IPS-18c (cell line): ENCODE results near the gene RGS13.

Experiments used
- H3K4me3 ChIP-seq: 2 replicates; pipeline ENCODE4 v1.7.0; 2013; ENCODE audit warnings: low read depth, mild to moderate bottlenecking, low read length, moderate library complexity; ENCODE audit not compliant: insufficient read depth
- H3K9me3 ChIP-seq: one replicate; pipeline ENCODE4 v1.6.1; 2013; ENCODE audit warnings: mild to moderate bottlenecking, low read length, moderate library complexity; ENCODE audit not compliant: control insufficient read depth, insufficient read depth

RGS13 gene

DNA sequence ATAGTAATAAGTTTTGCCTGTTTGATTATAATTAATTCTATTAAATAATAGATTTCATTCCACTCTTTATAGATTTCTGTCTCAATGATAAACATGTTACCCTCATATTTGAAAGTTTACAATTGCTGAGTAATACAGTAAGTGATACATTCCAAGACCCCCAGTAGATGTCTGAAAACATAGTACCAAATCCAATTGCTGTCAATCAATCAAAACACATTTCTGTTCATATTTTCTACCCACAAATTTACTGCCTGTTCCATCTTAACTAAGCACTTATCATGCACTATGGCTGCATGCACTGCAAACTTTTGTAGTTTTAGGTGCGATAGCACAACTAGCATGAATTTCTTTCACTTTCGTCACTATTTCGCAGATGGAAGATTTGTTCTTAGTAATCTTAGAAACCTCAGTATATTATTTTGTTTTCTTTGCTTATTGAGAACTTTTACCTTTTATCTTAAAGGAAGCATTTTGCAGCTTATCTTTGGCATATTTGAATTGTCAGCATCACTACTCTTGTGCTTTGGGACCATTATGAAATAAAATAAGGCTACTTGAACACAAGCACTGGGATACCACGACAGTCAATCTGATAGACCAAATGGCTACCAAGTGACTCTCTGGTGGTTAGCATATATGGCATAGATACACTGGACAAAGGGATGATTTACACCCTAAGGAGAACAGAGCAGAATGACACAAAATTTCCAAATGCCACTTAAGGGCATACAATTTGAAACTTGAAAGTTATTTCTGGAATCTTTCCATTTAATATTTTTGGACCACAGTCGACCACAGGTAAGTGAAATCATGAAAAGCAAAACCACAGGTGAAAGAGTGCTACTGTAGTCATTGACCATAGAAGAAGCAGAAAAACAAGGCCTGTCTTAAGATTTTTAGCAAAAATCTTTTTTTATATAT, 67.6 kb downstream of the RGS13 start:
- Histone ChIP-seq H3K4me3 (no peak overlapping the region), H3K9me3 (no peaks in the 10 kb centered on the region)

GRCh38 chr1:192705510-192705909, 69.6 kb downstream of the RGS13 start:
- H3K4me3 ChIP-seq, result no peak overlapping the region
- no peaks in the 10 kb centered on the region for H3K9me3 ChIP-seq

DNA sequence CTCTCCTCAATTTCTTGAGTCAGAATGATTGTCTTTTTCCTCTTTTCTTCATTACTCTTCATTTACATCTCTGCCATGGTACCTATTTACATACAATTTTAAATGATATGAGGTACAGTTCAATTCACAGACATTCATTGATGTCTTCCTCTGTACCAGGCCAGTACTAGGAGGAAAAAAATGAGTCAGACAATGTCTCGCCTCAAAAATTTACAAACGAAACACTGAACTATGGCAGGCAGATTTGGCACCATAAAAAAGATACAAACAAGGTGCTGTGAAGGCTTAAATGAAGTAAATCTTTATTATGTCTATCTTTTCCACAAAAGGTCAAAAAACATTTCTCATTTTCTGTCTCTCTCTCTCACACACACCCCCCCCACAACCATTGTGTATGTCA, 71.0 kb downstream of the RGS13 start:
- Histone ChIP-seq H3K4me3 (no peak overlapping the region), H3K9me3 (no peaks in the 10 kb centered on the region)

GRCh38 chr1:192707978-192708547, 72.1 kb downstream of the RGS13 start:
- no peak overlapping the region for H3K4me3 ChIP-seq
- no peaks in the 10 kb centered on the region for H3K9me3 ChIP-seq

GRCh38 chr1:192709544-192709943, 73.6 kb downstream of the RGS13 start:
- Histone ChIP-seq H3K9me3 (no peaks in the 10 kb centered on the region), H3K4me3 (no peak overlapping the region)
